A673 (cell line): Measurements from ENCODE around the gene SESN2. TPM values are rescaled to one million over a fixed set of nuclear protein-coding genes. Genes with fewer than 3 reads are reported as not detected.
"Not testable (repeated sequence)": the region's sequence is repeated elsewhere in the genome, so short reads cannot be mapped to it uniquely, and the experiment has no call there.

Experiments used
- BruUV-seq: library from RNA; stranded (reverse); fragments of 400-500 nt; replicated peaks from 2 replicates; lab custom pipeline; 2021; lab: Mats Ljungman, UMichigan
- CTCF ChIA-PET: fragments of 300-600 bp; sonication (Branson Sonifier 250); formaldehyde crosslinking; loops from one replicate; lab custom pipeline; 2022; ENCODE audit warnings: antibody characterized with exemption; lab: Charles Lee
- POLR2A ChIA-PET: fragments of 300-600 bp; sonication (Branson Sonifier 250); formaldehyde crosslinking; loops from one replicate; lab custom pipeline; 2022; ENCODE audit warnings: antibody characterized with exemption; ENCODE audit not compliant: low non-redundant PET; lab: Charles Lee
- DNase-seq: peaks from one replicate; pipeline ENCODE4 v3.0.0-alpha.2; 2015; ENCODE audit warnings: low spot score
- H3K27ac ChIP-seq: fragments of 200-600 bp; sonication (generic); 2 replicates; pipeline ENCODE4 v1.5.1; 2016; ENCODE audit warnings: mixed run types, low read depth, mild to moderate bottlenecking, mixed read lengths, antibody characterized with exemption, low read length; ENCODE audit not compliant: poor library complexity, severe bottlenecking
- H3K27me3 ChIP-seq: fragments of 200-600 bp; sonication (generic); replicated peaks from 2 replicates; pipeline ENCODE4 v1.6.1; 2017; ENCODE audit warnings: mixed run types, low read depth, mild to moderate bottlenecking, mixed read lengths, antibody characterized with exemption, low read length; ENCODE audit not compliant: insufficient read depth, poor library complexity
- H3K36me3 ChIP-seq: fragments of 200-600 bp; sonication (generic); 2 replicates; pipeline ENCODE4 v1.6.1; 2016; ENCODE audit warnings: mixed run types, mild to moderate bottlenecking, mixed read lengths, antibody characterized with exemption, low read length; ENCODE audit not compliant: insufficient read depth, poor library complexity, severe bottlenecking
- H3K4me1 ChIP-seq: fragments of 200-600 bp; sonication (generic); 2 replicates; pipeline ENCODE4 v1.6.1; 2017; ENCODE audit warnings: mixed run types, mild to moderate bottlenecking, mixed read lengths, antibody characterized with exemption, low read length; ENCODE audit not compliant: insufficient read depth, poor library complexity, severe bottlenecking
- H3K4me3 ChIP-seq: fragments of 200-600 bp; sonication (generic); 2 replicates; pipeline ENCODE4 v1.5.1; 2016; ENCODE audit warnings: low read depth, mixed run types, mild to moderate bottlenecking, mixed read lengths, low read length; ENCODE audit not compliant: poor library complexity, severe bottlenecking
- H3K9me3 ChIP-seq: fragments of 200-600 bp; sonication (generic); 2 replicates; pipeline ENCODE4 v1.6.1; 2016; ENCODE audit warnings: mixed run types, low read depth, mild to moderate bottlenecking, mixed read lengths, antibody characterized with exemption, low read length; ENCODE audit not compliant: poor library complexity, severe bottlenecking
- EZH2 ChIP-seq: fragments of 200-600 bp; sonication (generic); IDR thresholded peaks from 2 replicates; pipeline ENCODE4 v1.6.1; 2017; ENCODE audit warnings: borderline replicate concordance, low read depth, mild to moderate bottlenecking, mixed read lengths, antibody characterized with exemption, low read length; ENCODE audit not compliant: poor library complexity, severe bottlenecking
- intact Hi-C: fragments of 100-400 bp; cut with micrococcal nuclease; formaldehyde crosslinking; loops from one replicate; pipeline ENCODE4 v1.10.0; 2022; ENCODE audit not compliant: unreplicated experiment
- total RNA-seq: library from RNA; stranded (reverse); gene quantifications from 2 replicates; pipeline ENCODE4 v1.2.3, GENCODE V29; 2021
- TF ChIP-seq, protein P1 (sequence below): fragments of 300-800, 200-600 bp; sonication (generic); conservative IDR thresholded peaks from 2 replicates; pipeline ENCODE4 v1.5.1; 2017; ENCODE audit warnings: low read depth, mild to moderate bottlenecking, antibody characterized with exemption, low read length, moderate library complexity, mixed read lengths

The SESN2 gene
- total RNA-seq, 1 experiment from 2014 or later = 15.7 TPM

DNA sequence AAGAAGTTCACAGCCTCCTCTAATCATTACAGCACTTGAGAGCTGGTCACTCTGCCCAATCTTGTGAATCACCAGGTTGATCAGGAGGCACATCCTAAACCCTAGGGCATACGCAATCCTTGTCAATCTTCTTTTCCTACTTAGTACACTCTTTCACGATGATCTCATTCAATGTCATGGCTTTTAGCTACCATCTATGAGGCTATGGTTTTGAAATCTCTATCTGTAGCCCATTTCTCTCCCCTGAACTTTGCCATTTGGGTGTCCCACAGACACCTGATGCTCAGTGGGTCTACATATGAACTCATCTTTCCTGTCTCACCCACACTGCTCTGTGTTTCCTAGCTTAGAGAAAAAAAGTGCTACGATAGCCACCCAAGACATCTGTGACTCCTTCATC lies 67.7 kb downstream of the SESN2 start:
- H3K4me3 ChIP-seq = no peak overlapping the region
- ChIA-PET CTCF (no interaction called here), POLR2A (interaction anchor here (0.6 kb wide), 1 partner anchor 58 kb away, joined by 3 read pairs; no protein-coding TSS in a partner anchor)
- no peaks in the 10 kb centered on the region for H3K27me3 ChIP-seq
- TF ChIP-seq, protein P1, sequence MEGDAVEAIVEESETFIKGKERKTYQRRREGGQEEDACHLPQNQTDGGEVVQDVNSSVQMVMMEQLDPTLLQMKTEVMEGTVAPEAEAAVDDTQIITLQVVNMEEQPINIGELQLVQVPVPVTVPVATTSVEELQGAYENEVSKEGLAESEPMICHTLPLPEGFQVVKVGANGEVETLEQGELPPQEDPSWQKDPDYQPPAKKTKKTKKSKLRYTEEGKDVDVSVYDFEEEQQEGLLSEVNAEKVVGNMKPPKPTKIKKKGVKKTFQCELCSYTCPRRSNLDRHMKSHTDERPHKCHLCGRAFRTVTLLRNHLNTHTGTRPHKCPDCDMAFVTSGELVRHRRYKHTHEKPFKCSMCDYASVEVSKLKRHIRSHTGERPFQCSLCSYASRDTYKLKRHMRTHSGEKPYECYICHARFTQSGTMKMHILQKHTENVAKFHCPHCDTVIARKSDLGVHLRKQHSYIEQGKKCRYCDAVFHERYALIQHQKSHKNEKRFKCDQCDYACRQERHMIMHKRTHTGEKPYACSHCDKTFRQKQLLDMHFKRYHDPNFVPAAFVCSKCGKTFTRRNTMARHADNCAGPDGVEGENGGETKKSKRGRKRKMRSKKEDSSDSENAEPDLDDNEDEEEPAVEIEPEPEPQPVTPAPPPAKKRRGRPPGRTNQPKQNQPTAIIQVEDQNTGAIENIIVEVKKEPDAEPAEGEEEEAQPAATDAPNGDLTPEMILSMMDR = no peak
- TF ChIP-seq EZH2 = no peak
- peaks cover 7% of the 10 kb centered on the region for H3K36me3 ChIP-seq
- no peak overlapping the region for H3K27ac ChIP-seq
- no peak for DNase-seq
- peaks cover 5% of the 10 kb centered on the region for H3K4me1 ChIP-seq
- no peaks in the 10 kb centered on the region for H3K9me3 ChIP-seq
- intact Hi-C loops = no loop called here
- no TSS peak for BruUV-seq

DNA sequence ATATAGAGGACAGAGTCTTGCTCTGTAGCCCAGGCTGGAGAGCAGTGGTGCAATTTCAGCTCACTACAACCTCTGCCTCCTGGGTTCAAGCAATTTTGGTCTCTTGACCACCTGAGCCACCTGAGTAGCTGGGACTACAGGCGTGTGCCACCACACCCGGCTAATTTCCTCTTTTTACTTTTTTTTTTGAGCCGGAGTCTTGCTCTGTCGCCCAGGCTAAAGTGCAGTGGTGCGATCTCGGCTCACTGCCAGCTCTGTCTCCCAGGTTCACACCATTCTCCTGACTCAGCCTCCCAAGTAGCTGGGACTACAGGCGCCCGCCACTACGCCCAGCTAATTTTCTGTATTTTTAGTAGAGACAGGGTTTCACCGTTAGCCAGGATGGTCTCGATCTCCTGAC lies 68.1 kb downstream of the SESN2 start:
- intact Hi-C loops = not testable (repeated sequence)

DNA sequence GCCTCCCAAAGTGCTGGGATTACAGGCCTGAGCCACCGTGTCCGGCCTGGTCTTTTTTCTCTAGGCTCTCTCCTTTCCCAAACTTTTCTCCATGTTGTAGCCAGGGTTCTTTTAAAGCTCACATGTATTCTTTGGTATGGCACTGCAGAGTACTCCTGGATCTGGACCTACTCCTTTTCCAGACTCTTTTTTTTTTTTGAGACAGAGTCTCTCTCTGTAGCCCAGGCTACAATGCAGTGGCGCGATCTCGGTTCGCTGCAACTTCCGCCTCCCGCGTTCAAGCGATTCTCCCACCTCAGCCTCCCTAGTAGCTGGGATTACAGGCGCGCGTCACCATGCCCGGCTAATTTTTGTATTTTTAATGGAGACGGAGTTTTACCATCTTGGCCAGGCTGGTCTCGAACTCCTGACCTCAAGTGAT lies 68.9 kb downstream of the SESN2 start:
- Histone ChIP-seq H3K9me3 (no peaks in the 10 kb centered on the region), H3K27me3 (no peaks in the 10 kb centered on the region), H3K4me3 (peak overlapping the region; percentile 67), H3K36me3 (peaks cover 16% of the 10 kb centered on the region), H3K4me1 (peaks cover 5% of the 10 kb centered on the region), H3K27ac (peak overlapping the region; percentile 88)
- TF ChIP-seq, protein P1 = no peak
- no peak for TF ChIP-seq EZH2
- no peak for DNase-seq
- POLR2A ChIA-PET = interaction anchor here (0.5 to 1.3 kb wide), 6 partner anchors 9 to 408 kb away, joined by 3 to 10 read pairs (median 4); partner anchors contain the start of gene RCC1
- TSS peak; percentile 91 for BruUV-seq
- CTCF ChIA-PET = interaction anchor here (0.5 to 1.2 kb wide), 3 partner anchors 80 to 119 kb away, joined by 3 to 6 read pairs (median 3); no protein-coding TSS in a partner anchor
- intact Hi-C loops = loop anchor here (2.0 kb wide), 2 partner anchors 69 to 79 kb away; partner anchors contain the start of gene SESN2

More for the DNA sequence above, 68.1 kb downstream of the SESN2 start:
- H3K4me3 ChIP-seq, H3K27me3 ChIP-seq, H3K4me1 ChIP-seq, H3K27ac ChIP-seq, BruUV-seq, DNase-seq, CTCF ChIA-PET, H3K9me3 ChIP-seq: not testable (repeated sequence)
- peaks cover 12% of the 10 kb centered on the region for H3K36me3 ChIP-seq
- POLR2A ChIA-PET = interaction anchor here (0.6 kb wide), 1 partner anchor 57 kb away, joined by 3 read pairs; no protein-coding TSS in a partner anchor
